Mammary epithelial cell (primary cell): ENCODE results near the gene SPATA2.

Source experiments
- EZH2 ChIP-seq: IDR thresholded peaks from 2 replicates; pipeline ENCODE4 v1.6.1; 2012; ENCODE audit warnings: low read length, inconsistent platforms, borderline replicate concordance
- TF ChIP-seq, protein P1 (sequence below), 2 donors: IDR thresholded peaks in 1 of 2; conservative IDR thresholded peaks in 1 of 2; 2 replicates each; pipeline ENCODE4 v1.5.1; 2011 to 2012; ENCODE audit warnings: inconsistent platforms in 2 of 2, low read length in 2 of 2, mild to moderate bottlenecking in 2 of 2, control low read depth in 1 of 2, low read depth in 1 of 2; ENCODE audit not compliant: insufficient read depth in 1 of 2; ENCODE audit errors: extremely low read depth in 1 of 2

DNA sequence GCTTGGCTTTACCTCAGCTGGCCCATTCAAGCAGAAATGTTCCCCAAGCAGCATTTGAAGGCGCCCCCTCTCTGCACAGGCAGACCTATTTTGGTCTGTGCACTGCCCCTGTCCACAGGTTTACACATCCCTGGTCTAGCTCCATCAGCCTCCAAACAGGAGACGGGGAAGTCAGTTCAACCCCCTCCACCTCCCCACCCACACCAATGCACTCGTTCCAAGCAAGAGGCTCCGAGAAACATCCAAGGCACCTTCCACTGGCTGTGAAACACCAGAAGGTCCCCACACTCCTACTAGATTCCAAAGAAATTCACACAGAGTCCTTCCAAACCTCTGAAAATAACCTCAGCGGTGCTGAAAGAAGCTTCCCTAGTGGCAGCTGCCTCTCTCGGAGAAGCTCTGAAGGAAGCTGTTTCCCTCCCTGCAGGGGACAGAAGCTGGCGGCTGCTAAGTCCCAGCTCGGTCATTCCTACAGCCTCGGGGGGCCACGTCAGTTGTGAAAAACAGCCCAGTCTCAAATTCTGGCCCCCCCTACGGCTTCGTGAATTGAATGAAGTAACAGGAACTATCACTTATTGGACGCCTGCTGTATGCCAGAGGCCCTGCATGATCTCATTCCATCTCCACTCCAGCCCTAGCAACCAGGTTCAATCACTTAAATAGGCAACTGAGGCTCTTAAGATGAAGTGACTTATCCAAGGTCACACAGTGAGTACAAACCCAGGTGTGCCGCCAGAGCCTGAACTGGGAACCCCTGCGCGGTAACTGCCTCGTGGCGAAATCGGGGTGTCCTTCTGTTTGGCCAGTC lies 815 bp downstream of the SPATA2 start:
- TF ChIP-seq, protein P1, sequence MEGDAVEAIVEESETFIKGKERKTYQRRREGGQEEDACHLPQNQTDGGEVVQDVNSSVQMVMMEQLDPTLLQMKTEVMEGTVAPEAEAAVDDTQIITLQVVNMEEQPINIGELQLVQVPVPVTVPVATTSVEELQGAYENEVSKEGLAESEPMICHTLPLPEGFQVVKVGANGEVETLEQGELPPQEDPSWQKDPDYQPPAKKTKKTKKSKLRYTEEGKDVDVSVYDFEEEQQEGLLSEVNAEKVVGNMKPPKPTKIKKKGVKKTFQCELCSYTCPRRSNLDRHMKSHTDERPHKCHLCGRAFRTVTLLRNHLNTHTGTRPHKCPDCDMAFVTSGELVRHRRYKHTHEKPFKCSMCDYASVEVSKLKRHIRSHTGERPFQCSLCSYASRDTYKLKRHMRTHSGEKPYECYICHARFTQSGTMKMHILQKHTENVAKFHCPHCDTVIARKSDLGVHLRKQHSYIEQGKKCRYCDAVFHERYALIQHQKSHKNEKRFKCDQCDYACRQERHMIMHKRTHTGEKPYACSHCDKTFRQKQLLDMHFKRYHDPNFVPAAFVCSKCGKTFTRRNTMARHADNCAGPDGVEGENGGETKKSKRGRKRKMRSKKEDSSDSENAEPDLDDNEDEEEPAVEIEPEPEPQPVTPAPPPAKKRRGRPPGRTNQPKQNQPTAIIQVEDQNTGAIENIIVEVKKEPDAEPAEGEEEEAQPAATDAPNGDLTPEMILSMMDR (conservative IDR thresholded peaks at IDR 0.05 in 1 of 2, IDR thresholded peaks at IDR 0.05 in 1 of 2; ENCODE audit: extremely low read depth in 1 of 2, insufficient read depth in 1 of 2, low read depth in 1 of 2, low read length in 2 of 2) = no peak
- no peak for TF ChIP-seq EZH2
